LHCN-M2 (cell line): ENCODE results near the gene BLOC1S5. TPM values are rescaled to one million over a fixed set of nuclear protein-coding genes. Genes with fewer than 3 reads are reported as not detected.
"Not testable (repeated sequence)": the region's sequence is repeated elsewhere in the genome, so short reads cannot be mapped to it uniquely, and the experiment has no call there.

ENCODE experiments used
- DNase-seq: peaks from one replicate; pipeline ENCODE4 v3.0.0-alpha.2; 2012; ENCODE audit warnings: low read depth
- total RNA-seq: library from RNA; depleted of rRNA; stranded (reverse); fragments of >200 nt; gene quantifications from 2 replicates; pipeline ENCODE4 v1.2.3, GENCODE V29; 2014; rRNA removed

The BLOC1S5 gene
- total RNA-seq, 1 experiment from 2014 or later = 12.4 TPM

GRCh38 chr6:7993952-7994351 lies 70.2 kb downstream of the BLOC1S5 start:
- DNase-seq = no peak

DNA sequence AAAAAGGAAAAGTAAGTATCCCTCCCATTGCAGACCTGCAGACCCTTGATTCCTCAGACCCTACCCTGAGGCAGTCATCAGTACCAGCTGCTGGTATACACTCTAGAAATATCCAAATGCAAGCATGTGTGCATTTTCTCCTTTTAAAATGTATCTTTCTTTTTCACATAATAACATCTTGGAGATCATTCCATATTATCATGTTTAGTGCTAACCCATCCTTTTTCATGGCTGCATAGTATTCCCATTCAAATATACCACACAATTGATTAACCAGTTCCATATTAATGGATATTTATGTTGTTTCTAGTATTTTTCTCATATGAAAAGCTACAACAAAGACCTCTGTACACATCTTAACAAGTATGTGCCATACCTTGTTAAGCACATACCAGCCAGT lies 70.8 kb downstream of the BLOC1S5 start:
- DNase-seq = no peak

DNA sequence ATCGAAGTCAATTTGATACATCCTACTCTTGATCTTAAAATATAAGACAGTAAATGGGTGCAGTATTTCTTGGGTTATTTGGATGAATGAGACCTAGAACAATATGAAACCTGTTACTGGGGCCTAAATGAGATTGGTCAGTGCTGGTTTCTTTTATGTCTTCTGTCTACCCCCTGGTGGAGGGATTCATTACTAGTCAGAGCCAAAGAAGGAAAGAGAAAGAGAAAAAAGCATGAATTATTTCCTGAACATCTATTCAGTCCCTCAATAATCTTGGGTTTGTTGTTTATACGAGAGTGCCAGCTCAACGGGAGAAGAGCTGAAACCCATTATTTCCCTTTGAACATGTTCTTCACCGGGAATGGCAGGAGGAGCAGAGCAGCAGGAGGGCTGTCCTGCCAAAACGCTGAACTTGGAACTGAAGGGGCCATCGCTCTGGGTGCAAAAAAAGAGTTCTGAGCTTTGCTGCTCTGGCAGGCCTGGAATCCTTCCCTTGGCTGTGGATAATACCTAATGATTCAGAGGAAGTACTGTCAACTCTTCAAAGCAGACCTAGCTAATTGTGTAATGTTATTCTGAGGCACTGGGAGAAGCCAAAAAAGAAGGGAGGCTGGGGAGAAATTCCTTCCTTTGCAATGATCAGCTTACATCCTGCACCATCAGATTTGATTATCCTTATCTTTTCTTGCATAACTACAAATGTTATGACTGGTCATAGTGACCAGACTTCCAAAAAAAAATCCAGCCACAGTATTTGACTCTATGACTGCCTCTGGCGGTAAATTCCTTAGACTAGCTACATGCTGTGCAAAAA lies 72.0 kb downstream of the BLOC1S5 start:
- DNase-seq = peak; percentile 31

DNA sequence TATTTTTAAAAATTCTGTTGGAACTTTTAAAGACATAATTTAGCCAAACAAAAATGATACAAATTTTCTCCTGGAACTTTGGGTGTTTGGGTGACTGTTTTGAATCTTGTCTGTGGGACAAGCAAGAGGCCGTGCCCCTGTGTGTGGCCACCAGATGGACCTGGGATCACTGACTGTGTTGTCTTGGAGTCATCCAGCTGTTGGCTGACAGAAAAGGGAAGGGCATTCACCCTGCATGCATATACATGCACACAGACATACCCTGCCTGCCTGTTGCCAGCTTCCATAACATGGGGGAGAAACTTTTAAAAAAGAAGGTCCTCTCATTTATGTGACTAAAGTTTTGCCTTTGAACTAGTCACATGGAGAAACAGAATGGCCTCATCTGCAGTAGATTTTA lies 72.7 kb downstream of the BLOC1S5 start:
- no peak for DNase-seq

- DNase-seq = no peak
Observed at GRCh38 chr6:7986219-7986618, 78.0 kb downstream of the BLOC1S5 start.

DNA sequence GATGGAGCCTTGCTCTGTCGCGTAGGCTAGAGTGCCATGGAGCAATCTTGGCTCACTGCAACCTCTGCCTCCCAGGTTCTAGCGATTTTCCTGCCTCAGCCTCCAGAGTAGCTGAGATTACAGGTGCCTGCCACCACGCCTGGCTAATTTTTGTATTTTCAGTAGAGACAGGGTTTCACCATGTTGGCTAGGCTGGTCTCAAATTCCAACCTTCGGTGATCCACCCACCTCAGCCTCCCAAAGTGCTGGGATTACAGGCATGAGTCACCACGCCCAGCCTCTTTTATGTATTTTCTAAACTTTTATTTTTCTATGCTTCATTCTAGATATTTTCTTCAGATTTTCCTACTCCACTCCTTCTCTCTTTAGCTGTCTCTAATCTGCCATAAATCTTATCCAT lies 80.2 kb downstream of the BLOC1S5 start:
- not testable (repeated sequence) for DNase-seq

GRCh38 chr6:7979831-7980230 lies 84.4 kb downstream of the BLOC1S5 start:
- no peak for DNase-seq

- no peak for DNase-seq
Observed at GRCh38 chr6:7978736-7979135, 85.5 kb downstream of the BLOC1S5 start.

GRCh38 chr6:7976485-7977056 lies 87.6 kb downstream of the BLOC1S5 start:
- DNase-seq = no peak

DNA sequence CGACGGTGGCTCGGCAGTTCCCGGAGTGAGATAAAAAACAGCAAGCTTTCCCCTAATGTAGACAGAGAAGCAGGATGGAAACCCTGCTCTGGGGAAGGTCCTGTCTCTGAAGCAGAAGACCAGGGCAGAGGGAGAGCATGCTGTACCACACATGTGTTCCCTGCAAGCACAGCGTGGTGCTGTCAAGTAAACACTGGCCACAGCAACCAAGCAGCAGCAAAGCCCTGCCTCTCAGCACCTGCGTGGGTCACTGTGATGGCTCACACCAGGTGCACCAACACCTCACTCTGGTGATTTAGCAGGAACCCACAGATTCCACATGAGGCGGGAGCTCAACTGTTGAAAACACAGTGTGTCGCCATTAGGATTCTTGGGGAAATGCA lies 88.4 kb downstream of the BLOC1S5 start:
- DNase-seq = no peak

- peak; percentile 84 for DNase-seq
Observed at GRCh38 chr6:7974938-7975763, 89.0 kb downstream of the BLOC1S5 start.

- no peak for DNase-seq
Observed at GRCh38 chr6:7974565-7974937, 89.6 kb downstream of the BLOC1S5 start.

DNA sequence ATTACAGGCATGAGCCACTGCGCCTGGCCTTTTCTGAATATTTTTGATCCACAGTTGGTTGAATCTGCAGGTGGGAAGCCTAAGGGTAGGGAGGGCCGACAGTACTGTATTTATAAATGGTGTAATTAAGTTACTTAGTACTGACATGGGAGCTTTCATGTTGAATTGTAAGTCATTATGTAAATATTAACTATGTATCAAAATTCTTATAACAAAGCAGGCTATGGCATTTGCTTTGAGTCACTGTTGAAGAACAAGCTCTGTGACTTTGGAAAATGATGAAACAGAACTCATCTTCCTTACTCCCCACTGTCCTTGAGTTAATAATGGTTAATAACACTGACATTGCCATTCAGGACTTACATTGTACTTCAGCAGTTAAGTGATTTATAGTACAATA lies 90.6 kb downstream of the BLOC1S5 start:
- no peak for DNase-seq

DNA sequence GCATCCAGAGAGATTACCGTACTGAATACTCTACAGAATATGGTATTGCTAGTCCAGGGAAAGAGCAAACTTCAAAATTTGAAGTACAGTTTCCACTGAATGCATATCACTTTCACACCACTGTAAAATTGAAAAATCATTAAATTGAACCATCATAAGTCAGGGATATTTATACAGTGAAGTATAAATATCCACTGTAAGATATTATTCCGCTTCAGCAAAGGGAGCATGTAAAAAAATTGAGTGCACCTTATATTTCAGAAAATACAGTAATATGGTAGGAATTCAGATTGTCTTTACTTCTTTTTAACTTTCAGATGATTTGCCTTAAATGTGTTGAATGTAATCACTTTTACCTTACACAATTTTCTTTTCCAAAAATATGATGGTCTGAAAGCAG lies 92.7 kb downstream of the BLOC1S5 start:
- no peak for DNase-seq

GRCh38 chr6:7970616-7971015 lies 93.6 kb downstream of the BLOC1S5 start:
- no peak for DNase-seq

Other genes with a start within 250 kb of the BLOC1S5 start
- 240 and 292 TPM in 2 replicates for gene TXNDC5, start 153.6 kb downstream of the BLOC1S5 start, total RNA-seq
- gene EEF1E1, start 38.2 kb upstream of the BLOC1S5 start, total RNA-seq = 41.2 and 45.9 TPM in 2 replicates